Neural cell (in vitro differentiated cells): Measurements from ENCODE around the gene GMPS.

Source experiments
- CTCF ChIP-seq: fragments of 450-650 bp; IDR thresholded peaks from 2 replicates; pipeline ENCODE4 v1.5.1; 2014; ENCODE audit warnings: antibody characterized with exemption, mild to moderate bottlenecking, moderate library complexity; ENCODE audit not compliant: poor library complexity, severe bottlenecking
- EP300 ChIP-seq: fragments of 450-650 bp; conservative IDR thresholded peaks from 2 replicates; pipeline ENCODE4 v1.6.1; 2014; ENCODE audit warnings: antibody characterized with exemption, mild to moderate bottlenecking, moderate library complexity; ENCODE audit not compliant: poor library complexity, severe bottlenecking
- EZH2 ChIP-seq: fragments of 200-600, 300-800 bp; shearing (Covaris generic), sonication (generic); IDR thresholded peaks from 2 replicates; pipeline ENCODE4 v1.6.1; 2014; ENCODE audit warnings: antibody characterized with exemption, low read length, borderline replicate concordance, mild to moderate bottlenecking; ENCODE audit not compliant: insufficient read depth, poor library complexity, severe bottlenecking
- POLR2AphosphoS5 ChIP-seq: IDR thresholded peaks from 2 replicates; pipeline ENCODE4 v1.6.1; 2012
- REST ChIP-seq: IDR thresholded peaks from 2 replicates; pipeline ENCODE4 v1.6.1; 2012; ENCODE audit warnings: borderline replicate concordance
- TAF1 ChIP-seq: IDR thresholded peaks from 2 replicates; pipeline ENCODE4 v1.6.1; 2012; ENCODE audit warnings: low read depth

GRCh38 chr3:155991847-155992246 lies 121.4 kb downstream of the GMPS start:
- TF ChIP-seq EP300 (no peak), POLR2AphosphoS5 (no peak), CTCF (no peak), EZH2 (no peak), REST (no peak), TAF1 (no peak)
